IPS-15b (cell line): Measurements from ENCODE around the gene DENND5B.

Experiments
- H3K27me3 ChIP-seq: one replicate; pipeline ENCODE4 v1.6.1; 2013; ENCODE audit warnings: low read length; ENCODE audit not compliant: control insufficient read depth, insufficient read depth
- H3K36me3 ChIP-seq: one replicate; pipeline ENCODE4 v1.6.1; 2013; ENCODE audit warnings: low read length; ENCODE audit not compliant: control insufficient read depth, insufficient read depth
- H3K4me1 ChIP-seq: one replicate; pipeline ENCODE4 v1.6.1; 2013; ENCODE audit warnings: mild to moderate bottlenecking, low read length; ENCODE audit not compliant: control insufficient read depth, insufficient read depth
- H3K4me3 ChIP-seq: one replicate; pipeline ENCODE4 v1.5.1; 2013; ENCODE audit warnings: low read depth, low read length
- H3K9ac ChIP-seq: one replicate; pipeline ENCODE4 v1.6.1; 2013; ENCODE audit warnings: low read depth, mild to moderate bottlenecking, low read length
- H3K9me3 ChIP-seq: one replicate; pipeline ENCODE4 v1.6.1; 2013; ENCODE audit warnings: mild to moderate bottlenecking, low read length; ENCODE audit not compliant: control insufficient read depth, insufficient read depth

Gene DENND5B

GRCh38 chr12:31494455-31494854 is 96.5 kb downstream of the DENND5B start:
- no peak overlapping the region for H3K9ac ChIP-seq
- H3K27me3 ChIP-seq: no peaks in the 10 kb centered on the region
- H3K9me3 ChIP-seq: no peaks in the 10 kb centered on the region
- peaks cover 14% of the 10 kb centered on the region for H3K4me1 ChIP-seq
- H3K36me3 ChIP-seq: no peaks in the 10 kb centered on the region
- H3K4me3 ChIP-seq: no peak overlapping the region

- Histone ChIP-seq H3K4me3 (no peak overlapping the region), H3K9ac (no peak overlapping the region), H3K27me3 (no peaks in the 10 kb centered on the region), H3K4me1 (peaks cover 5% of the 10 kb centered on the region), H3K36me3 (no peaks in the 10 kb centered on the region), H3K9me3 (no peaks in the 10 kb centered on the region)
These were observed 98.2 kb downstream of the DENND5B start for GRCh38 chr12:31492599-31493196.

DNA sequence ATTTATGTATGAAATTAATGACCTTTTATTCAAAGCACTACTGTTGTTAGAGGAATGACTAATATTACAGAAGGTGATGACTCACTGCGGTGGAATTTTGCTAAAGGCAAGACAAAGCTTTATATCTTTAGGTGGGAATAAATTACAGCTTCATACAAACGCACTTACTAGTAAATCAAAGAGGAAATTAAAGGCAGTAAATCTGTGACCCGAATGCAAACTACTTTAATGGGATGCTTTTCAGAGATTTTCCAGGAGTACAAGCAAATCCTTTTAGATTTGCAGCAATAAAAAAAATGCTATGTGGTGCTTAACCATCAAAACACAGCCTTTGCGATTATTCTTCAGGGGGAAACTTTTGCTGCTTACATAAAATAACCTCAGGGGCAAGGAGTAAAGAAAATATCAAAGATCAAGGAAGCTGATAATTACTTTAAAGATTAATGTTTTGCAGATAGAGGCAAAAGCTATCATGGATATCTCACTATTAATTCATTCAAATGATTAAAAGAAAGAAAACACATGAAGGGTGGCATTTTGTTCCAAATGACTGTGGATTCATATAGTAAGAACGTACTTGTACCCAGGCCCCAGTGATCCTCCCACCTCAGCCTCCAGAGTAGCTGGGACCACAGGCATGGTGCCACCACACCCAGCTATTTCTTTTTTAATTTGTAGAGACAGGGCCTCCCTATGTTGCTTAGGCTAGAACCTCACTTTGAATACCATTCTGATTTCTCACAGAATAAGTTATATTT is 98.9 kb downstream of the DENND5B start:
- no peak overlapping the region for H3K9ac ChIP-seq
- no peaks in the 10 kb centered on the region for H3K36me3 ChIP-seq
- no peaks in the 10 kb centered on the region for H3K27me3 ChIP-seq
- H3K9me3 ChIP-seq: no peaks in the 10 kb centered on the region
- H3K4me1 ChIP-seq: peaks cover under 1% of the 10 kb centered on the region
- H3K4me3 ChIP-seq: no peak overlapping the region

DNA sequence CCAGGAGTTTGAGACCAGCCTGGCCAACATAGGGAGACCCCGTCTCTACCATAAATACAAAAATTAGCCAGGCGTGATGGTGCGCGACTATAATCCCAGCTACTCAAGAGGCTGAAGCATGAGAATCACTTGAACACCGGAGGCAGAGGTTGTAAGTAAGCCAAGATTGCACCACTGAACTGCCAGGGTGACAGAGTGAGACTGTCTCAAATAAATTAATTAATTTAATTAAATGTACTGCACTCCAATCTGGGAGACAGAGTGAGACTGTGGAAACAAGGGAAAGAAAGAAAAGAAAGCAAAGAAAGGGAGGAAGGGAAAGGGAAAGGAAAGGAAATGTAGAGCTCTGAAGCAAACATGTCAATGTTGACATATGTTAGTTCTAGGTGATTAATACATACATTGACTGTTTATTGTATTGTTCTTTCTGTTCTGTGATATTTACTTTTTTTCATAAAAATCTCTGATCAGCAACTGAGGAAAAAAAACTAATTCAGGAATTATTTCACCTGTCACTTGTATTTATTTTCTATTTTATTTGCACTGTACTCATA is 99.6 kb downstream of the DENND5B start:
- H3K9me3 ChIP-seq: no peaks in the 10 kb centered on the region
- H3K36me3 ChIP-seq: no peaks in the 10 kb centered on the region
- no peak overlapping the region for H3K4me3 ChIP-seq
- H3K4me1 ChIP-seq: no peaks in the 10 kb centered on the region
- H3K27me3 ChIP-seq: no peaks in the 10 kb centered on the region
- no peak overlapping the region for H3K9ac ChIP-seq

GRCh38 chr12:31488737-31489338 is 102.1 kb downstream of the DENND5B start:
- H3K36me3 ChIP-seq: no peaks in the 10 kb centered on the region
- H3K27me3 ChIP-seq: no peaks in the 10 kb centered on the region
- H3K9ac ChIP-seq: no peak overlapping the region
- no peaks in the 10 kb centered on the region for H3K4me1 ChIP-seq
- no peak overlapping the region for H3K4me3 ChIP-seq
- no peaks in the 10 kb centered on the region for H3K9me3 ChIP-seq

DNA sequence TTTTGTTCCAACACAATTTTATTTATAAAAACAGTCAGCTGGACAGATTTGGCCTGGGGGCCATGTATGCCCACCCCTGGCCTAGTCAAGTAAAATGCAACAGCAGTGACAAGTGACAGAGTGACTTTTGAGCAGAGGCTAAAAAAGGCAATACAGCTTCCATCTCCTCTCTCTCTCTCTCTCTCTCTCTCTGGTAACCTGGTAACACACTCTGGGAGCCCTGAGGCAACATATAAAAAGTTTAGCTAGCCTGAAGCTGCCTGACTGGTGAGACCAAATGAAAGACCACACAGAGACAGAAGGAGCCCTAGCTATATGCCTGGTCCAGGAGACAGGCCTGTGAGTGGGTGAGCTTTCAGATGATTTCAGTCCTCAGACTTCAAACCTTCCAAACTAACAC is 105.4 kb downstream of the DENND5B start:
- H3K36me3 ChIP-seq: no peaks in the 10 kb centered on the region
- no peaks in the 10 kb centered on the region for H3K9me3 ChIP-seq
- H3K4me3 ChIP-seq: no peak overlapping the region
- no peak overlapping the region for H3K9ac ChIP-seq
- no peaks in the 10 kb centered on the region for H3K4me1 ChIP-seq
- no peaks in the 10 kb centered on the region for H3K27me3 ChIP-seq

GRCh38 chr12:31482816-31483215 is 108.1 kb downstream of the DENND5B start:
- Histone ChIP-seq H3K9me3 (no peaks in the 10 kb centered on the region), H3K27me3 (no peaks in the 10 kb centered on the region), H3K4me3 (no peak overlapping the region), H3K9ac (no peak overlapping the region), H3K4me1 (peaks cover 10% of the 10 kb centered on the region), H3K36me3 (no peaks in the 10 kb centered on the region)

- no peak overlapping the region for H3K4me3 ChIP-seq
- no peaks in the 10 kb centered on the region for H3K36me3 ChIP-seq
- H3K27me3 ChIP-seq: no peaks in the 10 kb centered on the region
- H3K9ac ChIP-seq: no peak overlapping the region
- H3K9me3 ChIP-seq: no peaks in the 10 kb centered on the region
- peaks cover 10% of the 10 kb centered on the region for H3K4me1 ChIP-seq
These were observed 109.5 kb downstream of the DENND5B start for GRCh38 chr12:31481415-31481814.

GRCh38 chr12:31479516-31480210 is 111.3 kb downstream of the DENND5B start:
- Histone ChIP-seq H3K36me3 (no peaks in the 10 kb centered on the region), H3K9ac (no peak overlapping the region), H3K4me1 (peaks cover 10% of the 10 kb centered on the region), H3K27me3 (no peaks in the 10 kb centered on the region), H3K4me3 (no peak overlapping the region), H3K9me3 (no peaks in the 10 kb centered on the region)

DNA sequence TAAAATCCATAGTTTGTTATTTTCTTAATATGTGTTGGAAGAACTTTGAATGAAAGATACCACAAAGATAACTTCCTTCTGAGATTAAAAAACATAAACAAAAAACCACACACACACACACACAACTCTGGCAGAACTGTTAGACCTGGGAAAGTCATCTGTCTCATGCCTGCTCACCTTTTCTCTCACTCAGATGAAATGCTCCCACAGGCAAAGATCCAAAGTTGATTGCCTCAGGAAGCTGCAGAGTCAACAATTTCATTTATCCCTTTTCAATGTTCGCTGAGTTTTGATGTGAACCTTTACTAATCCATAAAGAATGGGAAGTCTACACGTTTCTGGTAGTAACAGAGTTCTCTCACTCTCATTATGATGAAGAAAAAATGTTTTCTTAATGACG is 112.0 kb downstream of the DENND5B start:
- no peaks in the 10 kb centered on the region for H3K27me3 ChIP-seq
- no peaks in the 10 kb centered on the region for H3K36me3 ChIP-seq
- peaks cover 10% of the 10 kb centered on the region for H3K4me1 ChIP-seq
- no peak overlapping the region for H3K9ac ChIP-seq
- no peaks in the 10 kb centered on the region for H3K9me3 ChIP-seq
- no peak overlapping the region for H3K4me3 ChIP-seq

- no peaks in the 10 kb centered on the region for H3K36me3 ChIP-seq
- H3K9me3 ChIP-seq: no peaks in the 10 kb centered on the region
- H3K9ac ChIP-seq: no peak overlapping the region
- no peaks in the 10 kb centered on the region for H3K27me3 ChIP-seq
- H3K4me1 ChIP-seq: peaks cover 10% of the 10 kb centered on the region
- no peak overlapping the region for H3K4me3 ChIP-seq
These were observed 112.5 kb downstream of the DENND5B start for GRCh38 chr12:31478425-31478824.
